Cerebellar nuclear complex (tissue), 1 donor: ENCODE results near the gene SUSD2.
"Not testable (repeated sequence)": the region's sequence is repeated elsewhere in the genome, so short reads cannot be mapped to it uniquely, and the experiment has no call there.

Source experiments
- DNase-seq, 2 experiments: peaks; one replicate each; lab custom pipeline; 2025; lab: John Stamatoyannopoulos, UW

SUSD2 gene

GRCh38 chr22:24214467-24215285, 33.4 kb downstream of the SUSD2 start:
- no peak for DNase-seq

- DNase-seq: no peak
Measured at GRCh38 chr22:24216541-24217209, 35.4 kb downstream of the SUSD2 start.

GRCh38 chr22:24217384-24217783, 36.1 kb downstream of the SUSD2 start:
- DNase-seq: no peak

GRCh38 chr22:24219750-24220149, 38.5 kb downstream of the SUSD2 start:
- no peak for DNase-seq

GRCh38 chr22:24224468-24224867, 43.2 kb downstream of the SUSD2 start:
- no peak for DNase-seq

GRCh38 chr22:24225044-24225601, 43.8 kb downstream of the SUSD2 start:
- DNase-seq: no peak

GRCh38 chr22:24225951-24226350, 44.7 kb downstream of the SUSD2 start:
- no peak for DNase-seq

- DNase-seq: no peak
Measured at GRCh38 chr22:24230911-24231656, 49.8 kb downstream of the SUSD2 start.

- no peak for DNase-seq
Measured at GRCh38 chr22:24231706-24232105, 50.4 kb downstream of the SUSD2 start.

GRCh38 chr22:24232124-24232523, 50.8 kb downstream of the SUSD2 start:
- DNase-seq: no peak

- no peak for DNase-seq
Measured at GRCh38 chr22:24232725-24233124, 51.4 kb downstream of the SUSD2 start.

GRCh38 chr22:24233235-24233634, 51.9 kb downstream of the SUSD2 start:
- no peak for DNase-seq

GRCh38 chr22:24233816-24234215, 52.5 kb downstream of the SUSD2 start:
- no peak for DNase-seq

GRCh38 chr22:24235315-24235714, 54.0 kb downstream of the SUSD2 start:
- no peak for DNase-seq

- no peak for DNase-seq
Measured at GRCh38 chr22:24236656-24237055, 55.4 kb downstream of the SUSD2 start.

GRCh38 chr22:24238101-24238694, 56.9 kb downstream of the SUSD2 start:
- not testable (repeated sequence) for DNase-seq
